HEK293T (cell line): ENCODE measurements around the gene ATP8A2.

Source experiments
- CTCF ChIA-PET: fragments of 350-600 bp; formaldehyde crosslinking; extraction: SDS; loops from one replicate; lab custom pipeline; 2021; ENCODE audit warnings: antibody characterized with exemption, inconsistent platforms; lab: Yijun Ruan, JAX
- POLR2A ChIA-PET: fragments of 350-600 bp; formaldehyde crosslinking; extraction: SDS; loops from one replicate; lab custom pipeline; 2020; ENCODE audit warnings: antibody characterized with exemption, inconsistent platforms; lab: Yijun Ruan, JAX
- DNase-seq: peaks from one replicate; pipeline ENCODE4 v3.0.0; 2012; ENCODE audit warnings: mixed read lengths; ENCODE audit errors: extremely low spot score
- ARNT ChIP-seq: fragments of 450-650 bp; IDR thresholded peaks from 2 replicates; pipeline ENCODE4 v1.6.1; 2017; ENCODE audit warnings: mild to moderate bottlenecking
- BHLHE40 ChIP-seq: fragments of 450-650 bp; IDR thresholded peaks from 2 replicates; pipeline ENCODE4 v1.6.1; 2016; ENCODE audit warnings: mild to moderate bottlenecking, moderate library complexity, borderline replicate concordance
- CTBP1 ChIP-seq: fragments of 450-650 bp; IDR thresholded peaks from 2 replicates; pipeline ENCODE4 v1.6.1; 2016; ENCODE audit warnings: borderline replicate concordance
- ELF4 ChIP-seq: fragments of 450-650 bp; IDR thresholded peaks from 2 replicates; pipeline ENCODE4 v1.6.1; 2017; ENCODE audit warnings: antibody characterized with exemption
- FOXA1 ChIP-seq: fragments of 450-650 bp; IDR thresholded peaks from 2 replicates; pipeline ENCODE4 v1.6.1; 2016; ENCODE audit warnings: mild to moderate bottlenecking
- FOXK2 ChIP-seq: fragments of 450-650 bp; IDR thresholded peaks from 2 replicates; pipeline ENCODE4 v1.6.1; 2016; ENCODE audit warnings: mild to moderate bottlenecking
- FOXM1 ChIP-seq: fragments of 450-650 bp; IDR thresholded peaks from 2 replicates; pipeline ENCODE4 v1.6.1; 2017; ENCODE audit warnings: mild to moderate bottlenecking, borderline replicate concordance
- HDGF ChIP-seq: fragments of 450-650 bp; IDR thresholded peaks from 2 replicates; pipeline ENCODE4 v1.6.1; 2017; ENCODE audit warnings: antibody characterized with exemption, borderline replicate concordance
- L3MBTL2 ChIP-seq: fragments of 450-650 bp; conservative IDR thresholded peaks from 2 replicates; pipeline ENCODE4 v1.6.1; 2016; ENCODE audit warnings: mild to moderate bottlenecking
- LEF1 ChIP-seq: fragments of 450-650 bp; IDR thresholded peaks from 2 replicates; pipeline ENCODE4 v1.6.1; 2017; ENCODE audit warnings: mild to moderate bottlenecking, borderline replicate concordance
- NFRKB ChIP-seq: fragments of 450-650 bp; IDR thresholded peaks from 2 replicates; pipeline ENCODE4 v1.6.1; 2016; ENCODE audit warnings: mild to moderate bottlenecking, moderate library complexity
- SP1 ChIP-seq: fragments of 450-650 bp; IDR thresholded peaks from 2 replicates; pipeline ENCODE4 v1.6.1; 2017
- SUZ12 ChIP-seq: fragments of 450-650 bp; IDR thresholded peaks from 2 replicates; pipeline ENCODE4 v1.6.1; 2016; ENCODE audit warnings: mild to moderate bottlenecking
- TARDBP ChIP-seq: fragments of 450-650 bp; IDR thresholded peaks from 2 replicates; pipeline ENCODE4 v1.6.1; 2016
- ZNF384 ChIP-seq: fragments of 450-650 bp; IDR thresholded peaks from 2 replicates; pipeline ENCODE4 v1.6.1; 2016
- TF ChIP-seq, protein P1 (sequence below): fragments of 450-650 bp; IDR thresholded peaks from 2 replicates; pipeline ENCODE4 v1.6.1; 2016

ATP8A2 gene

DNA sequence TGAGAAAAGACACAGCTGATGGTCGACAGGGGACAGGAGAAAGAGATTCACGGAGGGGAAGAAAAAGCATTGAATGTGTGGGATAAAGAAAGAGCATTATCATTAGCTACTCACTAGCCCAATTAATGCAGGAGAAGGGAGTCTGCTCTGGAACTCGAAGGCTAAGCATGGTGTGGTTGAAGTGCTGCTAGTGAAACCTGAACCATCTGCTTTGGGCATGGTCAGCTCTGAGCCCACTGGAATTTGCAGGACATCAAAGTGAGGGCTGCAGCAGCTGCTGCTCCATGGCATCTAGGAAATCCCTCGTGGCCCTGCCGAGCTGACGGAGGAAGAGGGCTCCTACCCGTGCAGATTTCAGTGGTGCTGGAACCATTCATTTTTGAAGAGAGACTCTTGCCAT lies 320.3 kb downstream of the ATP8A2 start:
- TF ChIP-seq, protein P1, sequence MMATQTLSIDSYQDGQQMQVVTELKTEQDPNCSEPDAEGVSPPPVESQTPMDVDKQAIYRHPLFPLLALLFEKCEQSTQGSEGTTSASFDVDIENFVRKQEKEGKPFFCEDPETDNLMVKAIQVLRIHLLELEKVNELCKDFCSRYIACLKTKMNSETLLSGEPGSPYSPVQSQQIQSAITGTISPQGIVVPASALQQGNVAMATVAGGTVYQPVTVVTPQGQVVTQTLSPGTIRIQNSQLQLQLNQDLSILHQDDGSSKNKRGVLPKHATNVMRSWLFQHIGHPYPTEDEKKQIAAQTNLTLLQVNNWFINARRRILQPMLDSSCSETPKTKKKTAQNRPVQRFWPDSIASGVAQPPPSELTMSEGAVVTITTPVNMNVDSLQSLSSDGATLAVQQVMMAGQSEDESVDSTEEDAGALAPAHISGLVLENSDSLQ = no peak
- no peak for TF ChIP-seq NFRKB
- no peak for TF ChIP-seq ELF4
- TF ChIP-seq ARNT = no peak
- TF ChIP-seq FOXA1 = no peak
- no peak for TF ChIP-seq SP1
- TF ChIP-seq TARDBP = no peak
- TF ChIP-seq BHLHE40 = no peak
- TF ChIP-seq FOXK2 = no peak
- no peak for TF ChIP-seq HDGF
- no peak for TF ChIP-seq L3MBTL2
- TF ChIP-seq FOXM1 = no peak
- no peak for TF ChIP-seq ZNF384
- no peak for TF ChIP-seq CTBP1
- no peak for TF ChIP-seq LEF1
- no peak for TF ChIP-seq SUZ12
- ChIA-PET CTCF (no interaction called here), POLR2A (no interaction called here)
- no peak for DNase-seq

- no peak for TF ChIP-seq FOXM1
- TF ChIP-seq ARNT = no peak
- no peak for TF ChIP-seq NFRKB
- TF ChIP-seq SUZ12 = no peak
- no peak for TF ChIP-seq CTBP1
- TF ChIP-seq BHLHE40 = no peak
- TF ChIP-seq TARDBP = no peak
- TF ChIP-seq, protein P1 = no peak
- TF ChIP-seq FOXA1 = no peak
- TF ChIP-seq FOXK2 = no peak
- no peak for TF ChIP-seq L3MBTL2
- TF ChIP-seq ELF4 = no peak
- TF ChIP-seq HDGF = no peak
- no peak for TF ChIP-seq SP1
- CTCF ChIA-PET = no interaction called here
- POLR2A ChIA-PET = no interaction called here
- DNase-seq = no peak
Observed at GRCh38 chr13:25699056-25699455, 327.3 kb downstream of the ATP8A2 start.

- ChIA-PET POLR2A (no interaction called here), CTCF (no interaction called here)
- no peak for TF ChIP-seq ZNF384
- no peak for TF ChIP-seq CTBP1
- no peak for TF ChIP-seq HDGF
- no peak for TF ChIP-seq ELF4
- TF ChIP-seq ARNT = no peak
- no peak for TF ChIP-seq NFRKB
- TF ChIP-seq SP1 = no peak
- TF ChIP-seq FOXM1 = no peak
- no peak for TF ChIP-seq FOXK2
- DNase-seq = no peak
Observed at GRCh38 chr13:25699600-25699999, 327.8 kb downstream of the ATP8A2 start.

- no peak for DNase-seq
- ChIA-PET POLR2A (no interaction called here), CTCF (interaction anchor here (0.6 kb wide), 1 partner anchor 47 kb away, joined by 3 read pairs; no protein-coding TSS in a partner anchor)
- no peak for TF ChIP-seq FOXA1
Observed at GRCh38 chr13:25701304-25701703, 329.5 kb downstream of the ATP8A2 start.

- no peak for DNase-seq
- TF ChIP-seq ARNT = no peak
- CTCF ChIA-PET = no interaction called here
- POLR2A ChIA-PET = no interaction called here
Observed at GRCh38 chr13:25702386-25702785, 330.6 kb downstream of the ATP8A2 start.

GRCh38 chr13:25707726-25708125 lies 336.0 kb downstream of the ATP8A2 start:
- ChIA-PET CTCF (no interaction called here), POLR2A (no interaction called here)
- TF ChIP-seq ZNF384 = no peak
- no peak for TF ChIP-seq CTBP1
- TF ChIP-seq SP1 = no peak
- TF ChIP-seq HDGF = no peak
- TF ChIP-seq, protein P1 = no peak
- TF ChIP-seq L3MBTL2 = no peak
- TF ChIP-seq NFRKB = no peak
- TF ChIP-seq TARDBP = no peak
- no peak for TF ChIP-seq FOXM1
- no peak for TF ChIP-seq ARNT
- TF ChIP-seq SUZ12 = no peak
- no peak for TF ChIP-seq FOXK2
- no peak for TF ChIP-seq ELF4
- TF ChIP-seq LEF1 = no peak
- no peak for TF ChIP-seq FOXA1
- no peak for TF ChIP-seq BHLHE40
- DNase-seq = no peak

- POLR2A ChIA-PET = no interaction called here
- CTCF ChIA-PET = no interaction called here
- TF ChIP-seq ZNF384 (no peak), FOXK2 (no peak), FOXM1 (no peak), SUZ12 (no peak), ELF4 (no peak), BHLHE40 (no peak), TARDBP (no peak), HDGF (no peak), NFRKB (no peak), ARNT (no peak), SP1 (no peak), FOXA1 (no peak), CTBP1 (no peak), LEF1 (no peak)
- TF ChIP-seq, protein P1 = no peak
- DNase-seq = no peak
Observed at GRCh38 chr13:25708268-25708667, 336.5 kb downstream of the ATP8A2 start.
